HG03378 (cell line): ENCODE measurements around the gene AGBL4.
"Not testable (repeated sequence)": the region's sequence is repeated elsewhere in the genome, so short reads cannot be mapped to it uniquely, and the experiment has no call there.

ENCODE experiments used
- ATAC-seq: cut with Tn5 transposase; IDR thresholded peaks from one replicate; pipeline ENCODE4 v1.9.1; 2021; ENCODE audit warnings: mild to moderate bottlenecking, moderate library complexity; ENCODE audit not compliant: unreplicated experiment

Gene AGBL4

GRCh38 chr1:48523558-48523957 lies 1500.2 kb downstream of the AGBL4 start:
- ATAC-seq: no peak

DNA sequence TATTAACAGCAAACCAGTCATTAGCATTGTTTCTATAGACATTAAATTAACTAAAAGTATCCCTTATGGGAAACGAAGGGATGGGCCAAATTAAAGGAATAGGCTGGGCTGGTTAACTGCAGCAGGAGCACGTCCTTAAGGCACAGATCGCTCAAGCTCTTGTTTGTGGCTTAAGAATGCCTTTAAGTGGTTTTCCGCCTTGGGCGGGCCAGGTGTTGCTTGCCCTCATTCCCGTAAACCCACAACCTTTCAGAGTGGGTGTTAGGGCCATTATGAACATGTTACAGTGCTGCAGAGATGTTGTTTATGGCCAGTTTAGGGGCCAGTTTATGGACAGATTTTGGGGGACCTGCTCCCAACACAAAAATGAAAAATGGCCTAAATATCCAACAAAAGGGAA lies 1503.9 kb downstream of the AGBL4 start:
- ATAC-seq: not testable (repeated sequence)

DNA sequence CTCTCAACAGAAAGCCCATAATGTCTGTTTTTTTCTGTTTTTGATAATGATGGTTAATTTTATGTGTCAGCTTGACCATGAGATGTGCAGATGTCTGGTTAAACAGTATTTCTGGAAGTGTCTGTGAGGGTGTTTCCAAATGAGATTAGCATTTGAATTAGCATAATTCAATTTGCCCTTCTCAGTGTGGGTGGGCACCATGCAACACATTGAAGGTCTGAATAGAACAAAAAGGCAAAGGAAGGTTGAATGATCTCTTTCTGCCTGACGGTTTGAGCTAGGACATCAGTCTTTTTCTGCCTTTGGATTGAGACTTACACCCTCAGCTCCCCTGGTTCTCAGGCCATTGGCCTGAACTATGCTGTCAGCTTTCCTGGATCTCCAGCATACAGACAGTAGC lies 1516.9 kb downstream of the AGBL4 start:
- no peak for ATAC-seq

GRCh38 chr1:48500541-48501450 lies 1523.0 kb downstream of the AGBL4 start:
- ATAC-seq: no peak

DNA sequence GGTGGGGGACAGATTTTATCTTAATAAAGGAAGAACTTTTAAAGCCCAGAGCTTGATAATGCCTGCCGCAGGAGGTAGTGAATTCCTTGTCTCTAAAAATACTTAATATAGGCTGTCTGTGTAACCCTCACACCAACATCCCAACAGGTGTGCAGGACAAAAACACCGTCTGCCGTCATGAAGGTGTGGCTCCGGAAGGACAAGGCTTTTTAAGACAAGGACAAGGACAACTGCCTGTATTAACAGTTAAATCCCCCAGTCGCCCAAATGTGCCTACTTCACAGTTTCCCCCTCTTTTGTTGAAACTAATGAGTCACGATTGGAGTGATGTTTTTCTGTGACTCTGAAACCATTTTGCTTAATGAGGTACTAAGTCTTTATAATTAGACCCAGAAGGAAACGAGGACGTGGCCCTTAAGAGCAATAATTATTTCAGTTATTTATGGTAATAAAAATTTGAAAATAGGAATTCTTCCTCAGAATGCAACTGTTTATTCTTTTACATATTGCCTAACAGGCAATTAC lies 1524.5 kb downstream of the AGBL4 start:
- no peak for ATAC-seq

DNA sequence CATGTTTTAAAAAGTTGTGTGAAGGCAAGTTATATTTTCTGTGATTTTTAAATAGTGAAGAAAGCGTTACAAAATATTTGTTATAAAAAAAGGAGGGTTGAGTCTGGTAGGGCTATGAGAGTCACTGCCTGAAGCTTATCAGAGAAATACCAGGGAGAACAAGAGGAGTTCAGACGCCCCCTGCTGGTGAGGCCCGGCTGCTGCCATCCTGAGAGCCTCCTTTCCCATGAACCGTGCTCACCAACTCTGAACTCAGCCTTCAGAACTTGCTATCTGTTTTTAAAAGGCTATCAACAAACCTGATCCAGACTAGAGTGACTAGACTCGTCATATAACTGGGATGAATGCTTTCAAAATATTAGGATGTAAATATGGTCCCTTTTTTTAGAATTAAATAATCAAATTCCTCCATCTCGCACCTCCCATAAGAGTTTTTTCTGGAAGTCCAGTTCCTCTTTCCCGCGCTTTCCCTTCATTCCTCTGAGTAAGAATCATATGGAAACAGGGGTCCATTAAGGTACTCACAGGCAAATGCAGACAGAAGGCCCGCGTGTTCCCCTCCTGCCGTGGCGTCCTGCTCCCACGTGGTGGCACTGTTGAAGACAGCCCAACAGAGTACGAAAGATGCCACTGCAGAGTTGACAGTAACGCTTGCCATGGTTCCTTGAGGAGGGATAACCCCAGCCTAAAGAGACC lies 1525.5 kb downstream of the AGBL4 start:
- peak; percentile 90 for ATAC-seq

DNA sequence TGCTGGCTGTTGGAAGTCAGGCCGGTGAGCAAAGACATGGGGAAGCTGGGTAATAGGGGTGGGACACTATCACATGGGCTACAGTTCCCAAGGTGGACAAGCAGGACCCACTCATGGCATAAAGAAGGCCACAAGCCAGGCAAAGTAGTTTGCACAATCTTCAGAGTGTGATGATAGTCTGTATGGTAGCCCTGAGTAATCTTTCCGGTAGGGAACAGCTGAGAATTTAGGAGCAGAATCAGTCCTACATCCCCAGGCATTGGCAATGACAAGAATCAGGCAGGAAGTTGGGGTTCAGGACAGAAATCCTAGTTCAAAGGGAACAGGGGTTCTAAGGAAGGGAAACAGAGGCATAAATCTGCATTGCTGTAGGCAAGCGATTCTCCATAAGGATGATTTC lies 1527.8 kb downstream of the AGBL4 start:
- ATAC-seq: no peak

GRCh38 chr1:48495166-48495565 lies 1528.6 kb downstream of the AGBL4 start:
- ATAC-seq: no peak

- no peak for ATAC-seq
Measured at GRCh38 chr1:48493970-48494769, 1529.6 kb downstream of the AGBL4 start.

GRCh38 chr1:48493041-48493440 lies 1530.7 kb downstream of the AGBL4 start:
- no peak for ATAC-seq

GRCh38 chr1:48492392-48492791 lies 1531.4 kb downstream of the AGBL4 start:
- no peak for ATAC-seq

GRCh38 chr1:48488721-48489120 lies 1535.0 kb downstream of the AGBL4 start:
- ATAC-seq: no peak
